ENCODE data around the gene ACVRL1.

Gene ACVRL1

GRCh38 chr12:51917041-51917590, 9.8 kb downstream of the ACVRL1 start:
- DNase-seq (ENCODE audit: low read depth): no peak

GRCh38 chr12:51917746-51918453, 10.6 kb downstream of the ACVRL1 start:
- no peak for DNase-seq (ENCODE audit: low read depth)

- no peak for DNase-seq (ENCODE audit: low read depth)
Observed at GRCh38 chr12:51920046-51920445, 12.7 kb downstream of the ACVRL1 start.

GRCh38 chr12:51921017-51921725, 13.9 kb downstream of the ACVRL1 start:
- DNase-seq (ENCODE audit: low read depth): no peak

GRCh38 chr12:51922146-51922545, 14.8 kb downstream of the ACVRL1 start:
- DNase-seq (ENCODE audit: low read depth): no peak

- no peak for DNase-seq (ENCODE audit: low read depth)
Observed at GRCh38 chr12:51922762-51923505, 15.6 kb downstream of the ACVRL1 start.

GRCh38 chr12:51923506-51924365, 16.4 kb downstream of the ACVRL1 start:
- DNase-seq (ENCODE audit: low read depth): no peak

GRCh38 chr12:51924551-51925319, 17.4 kb downstream of the ACVRL1 start:
- DNase-seq (ENCODE audit: low read depth): no peak

- DNase-seq (ENCODE audit: low read depth): no peak
Observed at GRCh38 chr12:51925346-51926063, 18.2 kb downstream of the ACVRL1 start.

GRCh38 chr12:51926064-51926632, 18.8 kb downstream of the ACVRL1 start:
- no peak for DNase-seq (ENCODE audit: low read depth)

GRCh38 chr12:51926718-51927117, 19.4 kb downstream of the ACVRL1 start:
- DNase-seq (ENCODE audit: low read depth): no peak

- DNase-seq (ENCODE audit: low read depth): no peak
Observed at GRCh38 chr12:51932218-51933076, 25.1 kb downstream of the ACVRL1 start.

- no peak for DNase-seq (ENCODE audit: low read depth)
Observed at GRCh38 chr12:51934080-51934479, 26.8 kb downstream of the ACVRL1 start.

GRCh38 chr12:51937926-51938325, 30.6 kb downstream of the ACVRL1 start:
- no peak for DNase-seq (ENCODE audit: low read depth)

GRCh38 chr12:51938726-51939125, 31.4 kb downstream of the ACVRL1 start:
- no peak for DNase-seq (ENCODE audit: low read depth)

- peak; percentile 17 for DNase-seq (ENCODE audit: low read depth)
Observed at GRCh38 chr12:51941011-51941581, 33.8 kb downstream of the ACVRL1 start.

- DNase-seq (ENCODE audit: low read depth): no peak
Observed at GRCh38 chr12:51941604-51942003, 34.3 kb downstream of the ACVRL1 start.

GRCh38 chr12:51942056-51942455, 34.8 kb downstream of the ACVRL1 start:
- DNase-seq (ENCODE audit: low read depth): no peak
